IMR-90 (cell line): ENCODE measurements around the gene SLC25A3. TPM values are rescaled to one million over a fixed set of nuclear protein-coding genes. Genes with fewer than 3 reads are reported as not detected.

Source experiments
- ATAC-seq: fragments of 200-7000 bp; cut with Tn5 transposase; 2 replicates; pipeline ENCODE4 v1.9.1; 2020; ENCODE audit warnings: low read depth, mild to moderate bottlenecking, moderate library complexity
- BruUV-seq: library from RNA; stranded (reverse); fragments of 400-500 nt; replicated peaks from 2 replicates; lab custom pipeline; 2021; lab: Mats Ljungman, UMichigan
- CTCF ChIA-PET: fragments of 300-600 bp; formaldehyde crosslinking; extraction: SDS; loops from one replicate; lab custom pipeline; 2021; ENCODE audit warnings: antibody characterized with exemption; lab: Yijun Ruan, JAX
- POLR2A ChIA-PET: fragments of 300-600 bp; sonication (Branson Sonifier 250); formaldehyde crosslinking; loops from one replicate; lab custom pipeline; 2022; ENCODE audit warnings: antibody characterized with exemption; ENCODE audit not compliant: unreplicated experiment; lab: Charles Lee
- DNase-seq: peaks from one replicate; pipeline ENCODE4 v3.0.0; 2013
- H2AFZ ChIP-seq: replicated peaks from 2 replicates; pipeline ENCODE3; 2013; ENCODE audit warnings: low read length, mild to moderate bottlenecking; ENCODE audit not compliant: poor library complexity
- H2AK5ac ChIP-seq: 2 replicates; pipeline ENCODE4 v1.6.1; 2013; ENCODE audit warnings: low read depth, low read length, inconsistent platforms
- H2AK9ac ChIP-seq: replicated peaks from 2 replicates; pipeline ENCODE3; 2013; ENCODE audit warnings: mild to moderate bottlenecking, low read depth, low read length, moderate library complexity; ENCODE audit not compliant: poor library complexity
- H2BK120ac ChIP-seq: 2 replicates; pipeline ENCODE4 v1.6.1; 2013; ENCODE audit warnings: low read depth, low read length, inconsistent platforms
- H2BK15ac ChIP-seq: 3 replicates; pipeline ENCODE4 v1.6.1; 2013; ENCODE audit warnings: low read depth, low read length, inconsistent platforms
- H2BK20ac ChIP-seq: 2 replicates; pipeline ENCODE4 v1.6.1; 2013; ENCODE audit warnings: low read depth, mild to moderate bottlenecking, inconsistent platforms, low read length, moderate library complexity
- H2BK5ac ChIP-seq: 2 replicates; pipeline ENCODE4 v1.6.1; 2013; ENCODE audit warnings: mild to moderate bottlenecking, low read depth, low read length, inconsistent platforms; ENCODE audit not compliant: poor library complexity, severe bottlenecking
- H3K14ac ChIP-seq: replicated peaks from 2 replicates; pipeline ENCODE4 v1.6.1; 2013; ENCODE audit warnings: low read depth, low read length, inconsistent platforms
- H3K18ac ChIP-seq: 2 replicates; pipeline ENCODE4 v1.6.1; 2013; ENCODE audit warnings: low read depth, low read length, control low read depth
- H3K23ac ChIP-seq: 2 replicates; pipeline ENCODE4 v1.6.1; 2013; ENCODE audit warnings: low read depth, low read length, inconsistent platforms
- H3K27ac ChIP-seq: 2 replicates; pipeline ENCODE4 v1.5.1; 2013; ENCODE audit warnings: mild to moderate bottlenecking, control low read depth, low read length; ENCODE audit not compliant: insufficient read depth
- H3K27me3 ChIP-seq: 2 replicates; pipeline ENCODE4 v1.6.1; 2013; ENCODE audit warnings: low read length; ENCODE audit not compliant: control insufficient read depth, insufficient read depth
- H3K36me3 ChIP-seq: 2 replicates; pipeline ENCODE4 v1.6.1; 2013; ENCODE audit warnings: low read length, mixed read lengths; ENCODE audit not compliant: control insufficient read depth, insufficient read depth
- H3K4ac ChIP-seq: 2 replicates; pipeline ENCODE4 v1.6.1; 2013; ENCODE audit warnings: low read depth, low read length, inconsistent platforms
- H3K4me1 ChIP-seq: 2 replicates; pipeline ENCODE4 v1.6.1; 2013; ENCODE audit warnings: low read length, mixed read lengths; ENCODE audit not compliant: control insufficient read depth, insufficient read depth
- H3K4me2 ChIP-seq: 2 replicates; pipeline ENCODE4 v1.6.1; 2013; ENCODE audit warnings: low read depth, mild to moderate bottlenecking, control low read depth, low read length, moderate library complexity
- H3K4me3 ChIP-seq: 2 replicates; pipeline ENCODE4 v1.5.1; 2013; ENCODE audit warnings: low read depth, mild to moderate bottlenecking, control low read depth, low read length, moderate library complexity; ENCODE audit not compliant: insufficient read depth
- H3K56ac ChIP-seq: 2 replicates; pipeline ENCODE4 v1.6.1; 2013; ENCODE audit warnings: low read length, inconsistent platforms; ENCODE audit not compliant: insufficient read depth; ENCODE audit errors: extremely low read depth
- H3K79me1 ChIP-seq, 2 experiments: 2 replicates each; pipeline ENCODE4 v1.6.1; 2013; ENCODE audit warnings: low read length in 2 of 2, inconsistent platforms in 1 of 2, low read depth in 1 of 2
- H3K9ac ChIP-seq: 2 replicates; pipeline ENCODE4 v1.6.1; 2013; ENCODE audit warnings: low read depth, low read length, control low read depth
- H3K9me1 ChIP-seq: 2 replicates; pipeline ENCODE4 v1.6.1; 2013; ENCODE audit warnings: low read length, inconsistent platforms; ENCODE audit not compliant: insufficient read depth
- H3K9me3 ChIP-seq: 2 replicates; pipeline ENCODE4 v1.6.1; 2013; ENCODE audit warnings: low read length; ENCODE audit not compliant: control insufficient read depth, insufficient read depth
- H4K20me1 ChIP-seq: 2 replicates; pipeline ENCODE4 v1.6.1; 2013; ENCODE audit warnings: low read length, inconsistent platforms; ENCODE audit not compliant: insufficient read depth
- H4K5ac ChIP-seq: 2 replicates; pipeline ENCODE4 v1.6.1; 2013; ENCODE audit warnings: mild to moderate bottlenecking, low read depth, low read length, control low read depth
- H4K8ac ChIP-seq, 2 experiments: 2 replicates each; pipeline ENCODE4 v1.6.1; 2013; ENCODE audit warnings: low read depth in 2 of 2, low read length in 2 of 2, control low read depth in 1 of 2, inconsistent platforms in 1 of 2
- H4K91ac ChIP-seq: 2 replicates; pipeline ENCODE4 v1.6.1; 2013; ENCODE audit warnings: low read depth, low read length, inconsistent platforms; ENCODE audit not compliant: insufficient read depth
- BHLHE40 ChIP-seq: fragments of 150-350 bp; IDR thresholded peaks from 2 replicates; pipeline ENCODE4 v1.6.1; 2016; ENCODE audit warnings: mild to moderate bottlenecking, low read depth, low read length
- CHD1 ChIP-seq: IDR thresholded peaks from 2 replicates; pipeline ENCODE4 v1.6.1; 2012; ENCODE audit warnings: low read depth, low read length, improper control_type of control experiment
- FOS ChIP-seq: fragments of 150-350 bp; IDR thresholded peaks from 2 replicates; pipeline ENCODE4 v1.6.1; 2016; ENCODE audit warnings: low read depth, low read length
- MAFK ChIP-seq: IDR thresholded peaks from 2 replicates; pipeline ENCODE4 v1.6.1; 2012; ENCODE audit warnings: low read depth, low read length, improper control_type of control experiment
- MAZ ChIP-seq: IDR thresholded peaks from 2 replicates; pipeline ENCODE4 v1.6.1; 2012; ENCODE audit warnings: low read depth, mild to moderate bottlenecking, low read length, improper control_type of control experiment, moderate library complexity, borderline replicate concordance
- MXI1 ChIP-seq: IDR thresholded peaks from 2 replicates; pipeline ENCODE4 v1.6.1; 2012; ENCODE audit warnings: low read depth, mild to moderate bottlenecking, low read length, moderate library complexity, borderline replicate concordance
- NFE2L2 ChIP-seq: fragments of 150-350 bp; IDR thresholded peaks from 2 replicates; pipeline ENCODE4 v1.6.1; 2016; ENCODE audit warnings: low read depth, mild to moderate bottlenecking, low read length
- POLR2A ChIP-seq: IDR thresholded peaks from 2 replicates; pipeline ENCODE4 v1.6.1; 2012; ENCODE audit warnings: mild to moderate bottlenecking, low read depth, low read length
- RAD21 ChIP-seq: IDR thresholded peaks from 2 replicates; pipeline ENCODE4 v1.6.1; 2012; ENCODE audit warnings: low read length, improper control_type of control experiment
- RCOR1 ChIP-seq: IDR thresholded peaks from 2 replicates; pipeline ENCODE4 v1.6.1; 2012; ENCODE audit warnings: mild to moderate bottlenecking, low read length, improper control_type of control experiment; ENCODE audit not compliant: insufficient replicate concordance
- SMC3 ChIP-seq: fragments of 150-350 bp; IDR thresholded peaks from 2 replicates; pipeline ENCODE4 v1.6.1; 2016; ENCODE audit warnings: low read depth, mild to moderate bottlenecking, antibody characterized with exemption, low read length, moderate library complexity
- WGBS, 2 experiments: methylation state at CpG; one replicate each; pipeline versions ENCODE4 v1.1.5 to v1.1.7; 2013; ENCODE audit warnings: missing lambda C conversion rate in 2 of 2; ENCODE audit not compliant: insufficient read length in 1 of 2; ENCODE audit errors: extremely low coverage in 2 of 2; 5-methylcytosine and 5-hydroxymethylcytosine counted together
- dilution Hi-C: fragments of 300-500 bp; cut with HindIII; formaldehyde crosslinking; loops from one replicate; pipeline ENCODE4 v1.14.3; 2018; ENCODE audit warnings: low sequenced_read_pairs; ENCODE audit not compliant: unreplicated experiment
- in situ Hi-C: fragments of 300-500 bp; cut with MboI; formaldehyde crosslinking; loops from 3 replicates; pipeline ENCODE4 v1.14.3; 2019; ENCODE audit warnings: low sequenced_read_pairs, inconsistent platforms, mixed read lengths
- intact Hi-C: fragments of 100-400 bp; cut with micrococcal nuclease; formaldehyde crosslinking; loops from 2 replicates; pipeline ENCODE4 v1.10.0; 2022
- polyA plus RNA-seq, 3 experiments: library from polyadenylated mRNA; depleted of rRNA; stranded (reverse); fragments of >200 nt; gene quantifications; 2 replicates each; pipeline ENCODE4 v1.2.3, GENCODE V29; 2012; ENCODE audit warnings: low replicate concordance in 1 of 3
- total RNA-seq: library from RNA; depleted of rRNA; stranded (reverse); fragments of >200 nt; gene quantifications from 2 replicates; pipeline ENCODE4 v1.2.3, GENCODE V29; 2012
- TF ChIP-seq, protein P1 (sequence below): fragments of 150-350 bp; IDR thresholded peaks from 2 replicates; pipeline ENCODE4 v1.6.1; 2016; ENCODE audit warnings: low read depth, mild to moderate bottlenecking, low read length, moderate library complexity, borderline replicate concordance
- TF ChIP-seq, protein P2 (sequence below): conservative IDR thresholded peaks from 2 replicates; pipeline ENCODE4 v1.5.1; 2012; ENCODE audit warnings: mild to moderate bottlenecking, low read depth, low read length, improper control_type of control experiment
- TF ChIP-seq, protein P3 (sequence below): fragments of 150-350 bp; IDR thresholded peaks from 2 replicates; pipeline ENCODE4 v1.6.1; 2017; ENCODE audit warnings: mild to moderate bottlenecking, antibody characterized with exemption, low read length, low read depth

The SLC25A3 gene
- total and polyA plus RNA-seq, 2 of the 4 experiments (the other 2 are of a cell fraction) = 657 to 861 TPM

- POLR2A ChIA-PET = no interaction called here
- TF ChIP-seq MAZ (no peak), RCOR1 (no peak), MAFK (no peak), POLR2A (no peak), CHD1 (no peak), NFE2L2 (no peak), MXI1 (no peak), BHLHE40 (no peak), FOS (no peak), SMC3 (no peak), RAD21 (no peak)
- TF ChIP-seq, protein P1, sequence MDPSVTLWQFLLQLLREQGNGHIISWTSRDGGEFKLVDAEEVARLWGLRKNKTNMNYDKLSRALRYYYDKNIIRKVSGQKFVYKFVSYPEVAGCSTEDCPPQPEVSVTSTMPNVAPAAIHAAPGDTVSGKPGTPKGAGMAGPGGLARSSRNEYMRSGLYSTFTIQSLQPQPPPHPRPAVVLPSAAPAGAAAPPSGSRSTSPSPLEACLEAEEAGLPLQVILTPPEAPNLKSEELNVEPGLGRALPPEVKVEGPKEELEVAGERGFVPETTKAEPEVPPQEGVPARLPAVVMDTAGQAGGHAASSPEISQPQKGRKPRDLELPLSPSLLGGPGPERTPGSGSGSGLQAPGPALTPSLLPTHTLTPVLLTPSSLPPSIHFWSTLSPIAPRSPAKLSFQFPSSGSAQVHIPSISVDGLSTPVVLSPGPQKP = no peak
- TF ChIP-seq, protein P2, sequence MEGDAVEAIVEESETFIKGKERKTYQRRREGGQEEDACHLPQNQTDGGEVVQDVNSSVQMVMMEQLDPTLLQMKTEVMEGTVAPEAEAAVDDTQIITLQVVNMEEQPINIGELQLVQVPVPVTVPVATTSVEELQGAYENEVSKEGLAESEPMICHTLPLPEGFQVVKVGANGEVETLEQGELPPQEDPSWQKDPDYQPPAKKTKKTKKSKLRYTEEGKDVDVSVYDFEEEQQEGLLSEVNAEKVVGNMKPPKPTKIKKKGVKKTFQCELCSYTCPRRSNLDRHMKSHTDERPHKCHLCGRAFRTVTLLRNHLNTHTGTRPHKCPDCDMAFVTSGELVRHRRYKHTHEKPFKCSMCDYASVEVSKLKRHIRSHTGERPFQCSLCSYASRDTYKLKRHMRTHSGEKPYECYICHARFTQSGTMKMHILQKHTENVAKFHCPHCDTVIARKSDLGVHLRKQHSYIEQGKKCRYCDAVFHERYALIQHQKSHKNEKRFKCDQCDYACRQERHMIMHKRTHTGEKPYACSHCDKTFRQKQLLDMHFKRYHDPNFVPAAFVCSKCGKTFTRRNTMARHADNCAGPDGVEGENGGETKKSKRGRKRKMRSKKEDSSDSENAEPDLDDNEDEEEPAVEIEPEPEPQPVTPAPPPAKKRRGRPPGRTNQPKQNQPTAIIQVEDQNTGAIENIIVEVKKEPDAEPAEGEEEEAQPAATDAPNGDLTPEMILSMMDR = no peak
- TF ChIP-seq, protein P3, sequence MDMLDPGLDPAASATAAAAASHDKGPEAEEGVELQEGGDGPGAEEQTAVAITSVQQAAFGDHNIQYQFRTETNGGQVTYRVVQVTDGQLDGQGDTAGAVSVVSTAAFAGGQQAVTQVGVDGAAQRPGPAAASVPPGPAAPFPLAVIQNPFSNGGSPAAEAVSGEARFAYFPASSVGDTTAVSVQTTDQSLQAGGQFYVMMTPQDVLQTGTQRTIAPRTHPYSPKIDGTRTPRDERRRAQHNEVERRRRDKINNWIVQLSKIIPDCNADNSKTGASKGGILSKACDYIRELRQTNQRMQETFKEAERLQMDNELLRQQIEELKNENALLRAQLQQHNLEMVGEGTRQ = no peak
Observed at GRCh38 chr12:98646294-98647090, 53.0 kb downstream of the SLC25A3 start.

More at GRCh38 chr12:98646294-98647090, 53.0 kb downstream of the SLC25A3 start:
- Histone ChIP-seq H3K4ac (no peak overlapping the region), H3K4me3 (peak overlapping the region; percentile 67), H4K8ac (no peak overlapping the region), H2BK15ac (no peak overlapping the region), H3K23ac (peak overlapping the region; percentile 7; the same call in 1 of the 2 replicates), H4K5ac (no peak overlapping the region), H3K9ac (peak overlapping the region; percentile 73), H3K27ac (no peak overlapping the region), H3K9me1 (no peaks in the 10 kb centered on the region), H4K20me1 (0 out of 2 replicates have a peak, but pooled peaks cover 3% of the 10 kb centered on the region), H3K18ac (no peak overlapping the region), H3K14ac (no peak overlapping the region; the same call in 1 of the 2 replicates), H3K79me1 (no peaks in the 10 kb centered on the region; a peak in 2 of 4 replicates), H3K9me3 (no peaks in the 10 kb centered on the region), H3K4me2 (peak overlapping the region; percentile 88), H2BK5ac (no peak overlapping the region), H2BK120ac (no peak overlapping the region), H3K4me1 (no peaks in the 10 kb centered on the region; the same call in 1 of the 2 replicates), H4K91ac (no peak overlapping the region), H2AK9ac (no peak overlapping the region), H2BK20ac (no peak overlapping the region), H3K36me3 (peaks cover 8% of the 10 kb centered on the region), H3K56ac (no peak overlapping the region), H3K27me3 (no peaks in the 10 kb centered on the region), H2AK5ac (no peak overlapping the region), H2AFZ (no peak overlapping the region)
- no CpG with 5 or more reads among the region's 8 CpGs for WGBS, 2 experiments
- ATAC-seq (no peak), DNase-seq (peak; percentile 32)
- CTCF ChIA-PET = interaction anchor here (0.7 to 1.2 kb wide), 3 partner anchors 13 to 362 kb away, joined by 3 to 4 read pairs (median 3); no protein-coding TSS in a partner anchor
- intact Hi-C loops = loop anchor here (10.0 kb wide), 1 partner anchor 132 kb away; the partner anchor contains the start of gene TMPO
- in situ Hi-C loops = no loop called here
- dilution Hi-C loops = no loop called here
- no TSS peak for BruUV-seq
